ENCODE measurements around the gene R3HCC1L.
"Not testable (repeated sequence)": the region's sequence is repeated elsewhere in the genome, so short reads cannot be mapped to it uniquely, and the experiment has no call there.

The R3HCC1L gene

DNA sequence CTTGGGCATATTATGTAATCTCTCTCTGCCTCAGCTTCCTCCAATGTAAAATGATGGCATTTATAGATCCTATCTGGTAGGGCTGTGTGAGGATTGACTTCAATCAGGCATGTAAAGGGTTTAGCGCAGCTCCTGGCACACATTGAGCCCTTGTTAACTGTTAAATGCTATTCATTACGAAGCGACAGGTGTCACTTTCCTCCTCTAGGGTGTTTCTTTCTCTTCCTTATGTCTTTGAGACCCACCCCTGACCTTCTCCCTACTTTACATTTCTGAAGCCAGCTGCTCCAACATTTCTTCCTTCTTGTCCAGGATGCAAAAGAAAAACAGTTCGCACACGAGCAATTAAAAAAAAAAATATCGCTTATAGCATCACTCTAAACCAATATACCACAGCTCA is 5.7 kb upstream of the R3HCC1L start:
- DNase-seq = no peak

DNA sequence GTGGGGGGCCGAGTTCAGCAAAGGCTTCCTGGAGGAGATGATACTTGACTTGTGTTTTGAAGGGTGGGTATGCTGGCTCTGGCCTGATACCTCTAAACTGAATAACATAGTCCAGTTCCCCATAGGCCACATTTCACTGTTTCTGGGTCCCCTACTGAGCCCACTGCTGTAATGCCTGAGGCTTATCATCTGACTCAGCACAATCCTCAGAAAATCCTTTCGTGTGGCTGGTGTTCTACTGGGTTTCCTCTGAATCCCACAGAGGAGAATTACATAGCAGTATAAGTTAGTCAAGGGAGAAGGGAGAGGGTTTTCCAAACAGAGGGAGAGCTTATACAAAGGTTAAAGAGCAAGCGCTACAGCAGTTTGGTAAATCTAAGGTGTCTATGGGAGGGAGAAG is 2.8 kb upstream of the R3HCC1L start:
- no peak for DNase-seq

DNA sequence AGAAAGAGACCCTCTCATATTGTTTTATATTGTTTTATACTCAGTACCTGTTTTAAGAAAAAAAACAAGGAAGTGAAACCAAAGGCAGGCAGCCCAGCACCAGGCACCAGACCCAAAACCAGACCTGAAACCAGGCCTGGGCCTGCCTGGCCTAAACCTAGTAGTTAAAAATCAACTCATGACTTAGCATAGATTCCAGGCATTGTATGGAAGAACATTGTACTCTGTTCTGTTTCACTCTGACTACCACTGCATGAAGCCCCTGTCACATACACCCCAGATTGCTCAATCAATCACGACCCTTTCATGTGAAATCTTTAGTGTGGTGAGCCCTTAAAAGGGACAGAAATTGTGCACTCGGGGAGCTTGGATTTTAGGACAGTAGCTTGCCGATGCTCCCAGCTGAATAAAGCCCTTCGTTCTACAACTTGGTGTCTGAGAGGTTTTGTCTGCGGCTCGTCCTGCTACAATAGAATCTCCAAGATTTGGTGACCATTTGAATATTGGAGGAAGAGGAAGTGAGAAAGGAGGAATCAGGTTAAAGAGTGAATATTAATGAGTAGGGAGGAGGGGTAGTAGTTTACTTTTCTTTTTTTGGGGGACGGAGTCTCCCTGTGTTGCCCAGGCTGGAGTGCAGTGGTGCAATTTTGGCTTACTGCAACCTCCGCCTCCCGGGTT is 1.2 kb upstream of the R3HCC1L start:
- not testable (repeated sequence) for DNase-seq

DNA sequence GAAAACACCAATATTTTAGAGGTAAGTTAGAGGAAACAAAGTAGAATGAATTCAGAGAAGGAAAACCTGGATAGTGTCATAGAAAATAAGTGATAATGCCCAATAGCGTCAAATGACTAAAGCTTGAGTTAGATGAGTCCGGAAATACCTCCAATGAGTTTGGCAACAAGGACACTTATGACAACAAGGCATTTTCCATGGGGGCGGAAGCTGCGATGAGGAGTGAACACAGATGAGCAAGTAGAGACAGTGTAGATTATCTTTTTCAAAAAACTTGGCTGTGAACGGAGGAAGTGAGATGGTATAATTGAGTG is 383 bp upstream of the R3HCC1L start:
- DNase-seq = no peak

DNA sequence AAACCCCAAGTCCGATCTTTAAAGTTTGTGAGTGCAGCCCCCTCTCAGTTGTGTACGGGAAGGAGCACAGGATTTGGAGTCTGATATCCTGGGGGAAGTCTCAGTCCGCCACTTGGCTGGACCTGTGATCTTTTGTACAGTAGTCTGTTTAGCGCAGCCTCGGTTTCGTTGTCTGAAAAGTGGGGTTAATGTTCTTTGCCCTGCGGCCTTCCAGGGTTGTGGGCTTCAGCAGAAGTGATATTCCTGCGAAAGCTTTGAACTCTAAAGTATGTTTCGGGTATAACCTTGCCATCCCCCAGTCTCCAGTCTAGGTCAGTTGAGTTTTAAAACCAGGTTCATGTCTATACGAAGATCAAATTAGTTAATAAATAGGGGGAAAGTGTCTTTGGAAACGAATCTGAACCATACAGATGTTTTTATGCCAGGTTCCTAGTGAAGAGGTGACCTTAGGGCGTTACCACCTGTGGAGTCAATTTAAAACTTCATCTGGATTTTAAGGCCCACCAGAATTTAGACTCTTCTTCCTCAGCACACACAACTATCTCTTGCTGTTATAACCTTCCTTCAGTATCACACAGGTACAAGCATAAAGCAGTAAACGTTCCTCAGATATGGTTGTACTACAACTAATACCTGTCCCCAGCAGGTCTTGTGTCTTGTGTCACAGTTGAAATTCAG is 904 bp downstream of the R3HCC1L start:
- peak in 3 of 56 donors; percentile 4 to 16 (median 6) for DNase-seq

DNA sequence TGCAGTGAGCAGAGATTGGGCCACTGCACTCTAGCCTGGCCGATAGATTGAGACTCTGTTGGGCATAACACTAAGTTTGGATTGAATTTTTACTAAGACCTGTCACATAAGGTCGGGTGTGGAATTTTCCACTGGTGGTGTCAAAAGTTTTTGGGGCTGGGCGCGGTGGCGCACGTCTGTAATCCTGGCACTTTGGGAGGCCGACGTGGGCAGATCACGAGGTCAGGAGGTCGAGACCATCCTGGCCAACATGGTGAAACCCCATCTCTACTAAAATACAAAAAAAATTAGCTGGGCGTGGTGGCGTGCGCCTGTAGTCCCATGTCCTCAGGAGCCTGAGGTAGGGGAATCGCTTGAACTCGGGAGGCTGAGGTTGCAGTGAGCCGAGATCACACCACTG is 2.3 kb downstream of the R3HCC1L start:
- not testable (repeated sequence) for DNase-seq

DNA sequence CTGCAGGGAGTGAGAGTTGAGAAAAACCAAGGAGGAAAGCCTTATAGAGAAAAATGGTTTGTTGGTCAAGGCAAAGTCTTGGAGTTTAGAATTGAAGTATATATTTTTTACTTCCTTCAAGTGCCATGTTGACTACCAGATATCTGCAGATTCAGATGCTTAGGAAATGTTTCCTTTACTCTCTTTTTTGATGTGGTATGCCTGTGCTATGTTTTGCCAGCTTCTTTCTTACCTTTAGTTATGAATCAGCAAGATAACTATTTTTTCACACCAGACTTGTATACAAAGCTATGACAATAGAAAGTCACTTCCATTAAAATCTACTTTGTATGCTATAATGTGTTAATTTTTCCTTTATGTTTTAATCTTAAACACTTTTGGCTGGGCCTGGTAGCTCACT is 3.6 kb downstream of the R3HCC1L start:
- DNase-seq = no peak

DNA sequence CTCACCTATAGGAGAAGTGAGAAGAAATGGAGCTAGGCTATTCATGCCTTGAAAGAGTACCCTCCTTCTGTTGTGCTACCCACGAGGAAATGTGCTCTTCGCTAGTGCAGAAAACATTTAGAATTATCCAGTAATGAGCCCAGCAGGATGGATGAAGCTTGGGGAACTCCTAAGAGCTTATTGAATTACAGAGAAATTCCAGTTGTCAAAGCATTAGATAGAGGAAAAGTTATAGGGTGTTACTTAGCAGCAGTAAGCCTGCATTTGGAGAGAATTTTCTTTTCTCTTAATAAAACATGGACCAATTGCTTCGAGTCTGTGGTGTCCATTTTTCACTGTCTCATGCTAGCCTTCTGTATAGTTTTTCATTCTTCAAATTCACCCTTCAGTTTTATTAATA is 5.0 kb downstream of the R3HCC1L start:
- DNase-seq = no peak

DNA sequence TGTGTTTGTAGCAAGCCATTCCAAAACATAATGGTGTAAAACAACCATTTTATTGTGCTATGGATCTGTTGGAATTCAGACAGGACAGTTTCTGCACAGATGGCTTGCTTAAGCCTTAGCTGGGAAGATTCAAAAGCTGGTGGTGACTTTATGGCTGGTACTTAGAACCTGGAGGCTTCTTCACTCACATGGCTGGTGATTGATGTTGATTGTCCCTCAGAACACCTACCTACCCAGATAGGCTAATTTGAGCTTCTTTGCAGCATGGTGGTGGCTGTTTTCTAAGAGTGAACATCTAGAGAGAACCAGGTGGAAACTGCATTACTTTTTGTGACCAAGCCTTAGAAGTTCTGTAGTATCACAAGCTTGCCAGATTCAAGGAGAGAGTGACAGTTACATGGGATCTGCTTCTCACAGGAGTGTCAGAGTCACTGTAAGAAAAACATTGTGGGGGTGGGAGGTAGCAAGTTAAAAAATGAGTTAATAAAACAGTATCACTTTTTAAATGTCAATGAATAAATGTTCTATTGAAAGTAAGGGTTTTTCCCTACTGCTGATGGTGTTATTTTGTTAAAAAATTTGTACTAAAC is 7.1 kb downstream of the R3HCC1L start:
- no peak for DNase-seq

DNA sequence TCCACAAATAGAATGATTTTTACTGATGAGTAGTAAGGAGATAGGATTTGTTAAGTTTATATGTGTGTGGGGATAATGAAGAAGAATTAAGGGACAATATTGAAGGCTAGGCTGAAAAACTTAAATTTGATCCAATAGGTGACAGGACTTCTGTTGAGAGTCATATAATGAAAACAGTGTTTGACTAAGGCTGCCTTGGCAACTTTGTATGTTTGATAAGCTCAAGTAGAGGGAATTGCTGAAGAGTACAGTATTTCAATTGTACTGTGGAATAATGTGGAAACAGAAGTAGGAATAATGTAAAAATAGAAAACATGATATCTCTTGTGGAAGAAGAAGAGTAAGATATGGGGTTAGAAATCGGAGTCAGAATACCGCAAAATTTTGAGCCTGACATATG is 10.5 kb downstream of the R3HCC1L start:
- DNase-seq = no peak

DNA sequence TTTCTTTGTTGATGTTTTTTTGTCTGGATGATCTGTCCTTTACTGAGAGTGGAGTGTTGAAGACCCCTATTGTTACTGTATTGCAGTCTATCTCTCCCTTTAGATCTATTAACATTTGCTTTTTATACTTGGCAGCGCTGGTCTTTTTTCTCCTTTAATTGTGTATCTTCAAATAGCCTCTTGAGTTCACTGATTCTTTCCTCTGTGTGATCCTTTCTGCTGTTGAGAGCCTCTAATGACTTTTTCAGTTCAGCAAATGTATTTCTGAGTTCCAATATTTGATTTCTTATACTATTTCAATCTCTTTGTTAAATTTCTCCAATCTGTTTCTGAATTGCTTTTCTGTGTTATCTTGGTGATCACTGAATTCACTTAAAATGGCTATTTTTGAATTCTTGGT is 15.4 kb downstream of the R3HCC1L start:
- DNase-seq = no peak

DNA sequence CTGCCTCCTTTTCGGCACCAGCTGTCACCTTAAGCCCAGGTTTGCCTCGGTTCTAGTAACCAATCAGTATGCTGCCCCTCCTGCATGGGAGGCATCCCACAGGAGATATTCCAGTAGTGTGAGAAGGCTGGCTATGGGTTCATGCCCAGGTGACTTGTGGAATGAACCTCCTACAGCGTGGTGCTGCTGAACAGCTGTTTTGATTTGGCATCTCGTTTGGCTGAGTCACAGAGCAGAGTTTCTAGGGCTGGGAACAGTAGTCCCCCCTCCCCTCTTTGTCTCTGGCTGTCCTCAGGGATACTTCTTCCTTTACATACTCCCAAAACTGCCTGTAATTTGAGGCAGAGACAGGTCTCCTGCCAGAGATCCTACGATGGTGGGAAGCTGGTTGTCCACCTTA is 16.1 kb downstream of the R3HCC1L start:
- no peak for DNase-seq

DNA sequence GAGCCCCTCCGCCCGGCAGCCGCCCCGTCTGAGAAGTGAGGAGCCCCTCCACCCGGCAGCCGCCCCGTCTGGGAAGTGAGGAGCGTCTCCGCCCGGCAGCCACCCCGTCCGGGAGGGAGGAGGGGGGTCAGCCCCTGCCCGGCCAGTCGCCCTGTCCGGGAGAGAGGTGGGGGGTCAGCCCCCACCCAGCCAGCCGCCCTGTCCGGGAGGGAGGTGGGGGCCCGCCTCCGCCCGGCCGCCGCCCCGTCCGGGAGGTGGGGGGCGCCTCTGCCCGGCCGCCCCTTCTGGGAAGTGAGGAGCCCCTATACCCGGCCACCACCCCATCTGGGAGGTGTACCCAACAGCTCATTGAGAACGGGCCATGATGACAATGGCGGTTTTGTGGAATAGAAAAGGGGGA is 18.3 kb downstream of the R3HCC1L start:
- not testable (repeated sequence) for DNase-seq

DNA sequence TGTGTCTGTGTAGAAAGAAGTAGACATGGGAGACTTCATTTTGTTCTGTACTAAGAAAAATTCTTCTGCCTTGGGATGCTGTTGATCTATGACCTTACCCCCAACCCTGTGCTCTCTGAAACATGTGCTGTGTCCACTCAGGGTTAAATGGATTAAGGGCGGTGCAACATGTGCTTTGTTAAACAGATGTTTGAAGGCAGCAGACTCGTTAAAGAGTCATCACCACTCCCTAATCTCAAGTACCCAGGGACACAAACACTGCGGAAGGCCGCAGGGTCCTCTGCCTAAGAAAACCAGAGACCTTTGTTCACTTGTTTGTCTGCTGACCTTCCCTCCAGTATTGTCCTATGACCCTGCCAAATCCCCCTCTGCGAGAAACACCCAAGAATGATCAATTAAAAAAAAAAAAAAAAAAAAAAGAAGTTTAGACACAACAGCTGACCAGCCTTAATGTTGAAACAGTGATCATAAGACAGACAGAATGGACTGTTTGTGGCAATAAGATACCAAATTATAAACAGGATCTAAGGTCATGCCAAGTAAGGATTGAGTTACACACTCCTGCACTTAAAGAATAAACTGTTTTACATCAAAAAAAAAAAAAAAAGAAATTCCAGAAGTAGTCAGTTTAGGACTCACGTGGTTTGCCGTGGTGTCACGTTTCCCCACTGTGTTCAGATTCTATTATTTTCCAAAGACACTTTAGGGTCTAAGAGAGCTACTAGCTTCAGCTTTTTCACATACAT is 18.9 kb downstream of the R3HCC1L start:
- not testable (repeated sequence) for DNase-seq

DNA sequence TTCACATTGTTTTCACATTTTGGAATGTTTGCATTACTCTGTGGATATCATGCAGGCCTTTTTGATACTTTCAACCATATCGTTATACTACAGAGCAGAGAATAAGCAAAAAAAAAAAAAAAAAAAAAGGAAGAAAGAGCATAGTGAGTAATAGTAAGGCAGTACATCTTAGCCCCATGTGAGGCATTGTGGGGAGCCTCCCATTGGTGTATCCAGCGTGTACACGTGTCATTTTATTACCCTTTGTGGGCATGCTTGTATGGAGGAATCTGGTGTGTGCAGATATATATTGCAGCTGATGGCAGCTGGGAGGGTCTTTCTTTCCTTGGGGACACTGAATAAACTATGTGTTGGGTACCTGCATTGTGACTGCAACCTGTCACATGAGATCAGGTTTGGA is 19.6 kb downstream of the R3HCC1L start:
- no peak for DNase-seq

DNA sequence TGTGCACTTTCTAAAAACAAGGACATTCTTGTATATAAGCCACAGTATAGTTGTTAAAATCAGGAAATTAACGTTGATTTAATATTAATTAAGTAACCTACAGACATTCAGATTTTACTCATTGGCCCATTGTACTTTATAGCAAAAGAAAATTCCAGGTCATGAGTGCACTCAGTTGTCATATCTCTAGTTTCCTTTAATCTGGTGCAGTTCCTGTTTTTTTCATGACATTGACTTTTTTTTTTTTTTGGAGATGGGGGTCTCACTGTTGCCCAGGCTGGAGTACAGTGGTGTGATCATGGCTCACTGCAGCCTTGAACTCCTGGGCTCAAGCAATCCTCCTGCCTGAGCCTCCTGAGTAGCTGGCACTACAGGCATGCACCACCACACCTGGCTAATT is 24.1 kb downstream of the R3HCC1L start:
- no peak for DNase-seq

DNA sequence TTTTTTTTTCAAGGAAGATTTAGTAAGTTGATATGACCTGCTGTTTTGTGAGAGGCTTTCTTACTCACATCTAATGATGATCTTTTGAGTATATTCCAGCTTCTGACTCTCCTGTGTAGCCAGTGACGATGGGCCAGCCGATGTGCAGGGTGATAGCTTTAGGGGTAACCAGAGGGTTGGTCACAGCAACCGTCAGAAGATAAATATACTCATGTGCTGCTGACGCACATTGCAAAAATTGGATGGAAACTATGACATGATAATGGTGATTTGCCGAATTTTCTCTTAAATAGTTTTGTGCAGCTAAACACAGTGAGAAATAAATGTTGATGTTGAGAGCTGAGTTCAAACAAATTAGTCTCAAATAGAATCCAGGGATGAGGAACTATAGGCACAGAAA is 29.5 kb downstream of the R3HCC1L start:
- no peak for DNase-seq

DNA sequence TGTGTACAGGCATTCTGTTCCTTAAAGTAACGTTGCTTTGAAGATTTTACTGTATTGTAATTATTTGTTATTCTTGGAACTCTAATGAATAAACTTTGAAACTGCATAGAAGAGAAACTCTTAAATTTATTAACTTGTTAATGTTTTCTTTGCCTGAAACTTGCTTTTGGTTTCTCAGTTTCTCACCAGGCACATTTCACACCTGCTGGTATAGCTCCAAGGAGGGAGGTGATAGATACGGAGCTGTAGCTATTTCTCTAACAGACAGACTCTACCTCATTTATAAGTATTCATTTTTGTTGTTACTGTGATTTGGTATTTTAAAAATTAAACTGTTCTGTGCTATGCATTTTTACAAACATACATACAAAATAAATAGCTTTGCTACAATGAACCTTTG is 32.7 kb downstream of the R3HCC1L start:
- no peak for DNase-seq

DNA sequence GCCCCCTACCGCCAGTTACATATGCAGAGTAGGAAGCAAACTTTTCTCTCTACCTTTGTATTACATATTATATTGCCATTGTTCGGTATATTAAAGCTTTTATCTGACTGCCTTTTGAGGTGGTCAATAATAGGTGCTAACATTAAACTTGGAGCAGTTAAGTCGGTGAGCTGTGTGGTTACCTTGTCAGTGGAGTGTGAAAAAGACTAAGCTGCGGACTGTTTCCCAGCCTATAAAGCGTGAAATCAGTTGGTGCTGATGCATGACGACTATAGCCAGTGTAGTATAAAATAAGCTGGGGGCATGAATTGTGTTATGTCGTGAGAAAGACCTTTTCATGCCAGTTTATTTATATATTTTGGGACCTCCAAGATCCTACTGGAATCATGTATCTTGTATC is 33.7 kb downstream of the R3HCC1L start:
- DNase-seq = no peak

DNA sequence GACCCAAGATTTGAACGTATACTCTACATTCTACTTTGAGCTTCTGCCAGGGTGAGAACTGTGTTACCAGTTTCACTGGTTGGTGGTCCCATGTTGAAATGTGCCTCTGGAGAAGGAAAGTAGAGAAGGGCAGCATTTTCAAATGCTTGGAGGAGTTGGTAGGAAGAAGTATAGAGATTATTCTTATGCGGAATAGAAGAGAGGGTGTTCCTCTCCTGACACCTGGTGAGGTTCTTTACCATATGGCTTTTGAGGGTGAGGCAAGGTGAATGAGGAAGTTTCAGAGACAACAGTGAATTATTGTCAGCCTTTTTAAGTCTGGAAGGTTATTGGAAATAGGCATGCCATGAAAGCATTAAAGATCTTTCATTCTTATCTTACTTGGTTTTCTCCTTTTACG is 34.3 kb downstream of the R3HCC1L start:
- no peak for DNase-seq

DNA sequence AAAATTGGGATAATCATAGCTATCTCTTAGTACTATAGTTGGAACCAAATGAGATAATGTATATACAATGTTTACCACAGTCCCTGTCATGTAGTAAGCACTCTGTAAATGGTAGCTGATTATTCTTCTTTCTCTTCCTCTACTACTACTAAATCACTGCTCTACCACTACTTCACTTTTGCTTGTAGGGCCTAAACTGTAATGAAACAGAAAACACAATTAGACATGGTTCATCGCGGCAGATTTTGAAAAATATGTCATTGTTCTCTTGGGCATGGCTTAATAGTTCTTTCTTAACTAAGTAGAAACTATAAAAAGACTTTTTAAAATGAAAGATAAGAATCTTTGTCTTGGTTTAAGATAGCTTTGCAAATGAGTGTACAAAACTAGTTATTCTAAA is 34.9 kb downstream of the R3HCC1L start:
- DNase-seq = no peak
